ENCODE results near the gene TBX5.

DNA sequence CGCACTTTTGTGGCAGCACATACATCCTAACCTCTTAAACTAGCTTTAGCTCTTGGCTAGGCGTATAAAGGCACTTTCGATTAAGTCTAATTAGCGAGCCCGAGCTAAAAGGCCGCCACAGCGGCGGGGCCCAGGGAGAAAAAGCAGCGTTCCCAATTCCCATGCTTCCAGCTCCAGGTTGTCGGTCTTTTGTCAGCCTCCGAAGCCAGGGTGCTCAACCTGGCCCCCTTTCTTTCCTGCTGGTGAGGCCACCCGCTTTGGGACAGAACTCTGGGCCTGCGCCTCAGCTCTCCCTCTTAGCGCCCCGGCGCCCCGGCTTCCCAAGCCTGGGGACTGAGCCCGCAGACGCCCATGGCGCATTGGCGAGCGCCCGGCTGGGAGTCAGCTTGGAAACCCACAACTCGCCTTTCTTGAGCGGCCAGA is 33.3 kb upstream of the TBX5 start:
- TF ChIP-seq, protein P1, sequence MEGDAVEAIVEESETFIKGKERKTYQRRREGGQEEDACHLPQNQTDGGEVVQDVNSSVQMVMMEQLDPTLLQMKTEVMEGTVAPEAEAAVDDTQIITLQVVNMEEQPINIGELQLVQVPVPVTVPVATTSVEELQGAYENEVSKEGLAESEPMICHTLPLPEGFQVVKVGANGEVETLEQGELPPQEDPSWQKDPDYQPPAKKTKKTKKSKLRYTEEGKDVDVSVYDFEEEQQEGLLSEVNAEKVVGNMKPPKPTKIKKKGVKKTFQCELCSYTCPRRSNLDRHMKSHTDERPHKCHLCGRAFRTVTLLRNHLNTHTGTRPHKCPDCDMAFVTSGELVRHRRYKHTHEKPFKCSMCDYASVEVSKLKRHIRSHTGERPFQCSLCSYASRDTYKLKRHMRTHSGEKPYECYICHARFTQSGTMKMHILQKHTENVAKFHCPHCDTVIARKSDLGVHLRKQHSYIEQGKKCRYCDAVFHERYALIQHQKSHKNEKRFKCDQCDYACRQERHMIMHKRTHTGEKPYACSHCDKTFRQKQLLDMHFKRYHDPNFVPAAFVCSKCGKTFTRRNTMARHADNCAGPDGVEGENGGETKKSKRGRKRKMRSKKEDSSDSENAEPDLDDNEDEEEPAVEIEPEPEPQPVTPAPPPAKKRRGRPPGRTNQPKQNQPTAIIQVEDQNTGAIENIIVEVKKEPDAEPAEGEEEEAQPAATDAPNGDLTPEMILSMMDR (IDR thresholded peaks at IDR 0.05): no peak
- TF ChIP-seq POLR2A (IDR thresholded peaks at IDR 0.05): no peak
